Measurements from ENCODE around the gene EYS. TPM values are rescaled to one million over a fixed set of nuclear protein-coding genes. Genes with fewer than 3 reads are reported as not detected.

Gene EYS
- total and polyA plus RNA-seq, 2 experiments from 2014 or later, result 0.04 TPM; not detected in 1

GRCh38 chr6:65719101-65719500 lies 12.1 kb upstream of the EYS start:
- Histone ChIP-seq H3K4me1 (ENCODE audit: insufficient read depth) (no peaks in the 10 kb centered on the region), H3K79me2 (ENCODE audit: insufficient read depth) (no peaks in the 10 kb centered on the region), H4K20me1 (ENCODE audit: insufficient read depth) (no peaks in the 10 kb centered on the region), H3K9me3 (ENCODE audit: low read depth) (no peaks in the 10 kb centered on the region), H3K4me2 (ENCODE audit: unreplicated experiment) (no peak overlapping the region), H3K27ac (no peak overlapping the region), H3K36me3 (ENCODE audit: low read depth) (no peaks in the 10 kb centered on the region), H3K9ac (no peak overlapping the region), H2AFZ (no peak overlapping the region), H3K4me3 (no peak overlapping the region), H3K27me3 (replicated peaks; ENCODE audit: insufficient read depth) (no peaks in the 10 kb centered on the region), H3F3A (ENCODE audit: insufficient read depth) (no peaks in the 10 kb centered on the region), H3K9me2 (ENCODE audit: insufficient read depth) (no peaks in the 10 kb centered on the region)
- no peak for TF ChIP-seq EZH2 (IDR thresholded peaks at IDR 0.05; ENCODE audit: insufficient read depth, poor library complexity, severe bottlenecking)
- TF ChIP-seq EZH2phosphoT487 (IDR thresholded peaks at IDR 0.05; ENCODE audit: insufficient read depth, low read depth), result no peak
- WGBS, 2 experiments (ENCODE audit: low coverage in 1 of 2, low lambda C conversion rate in 2 of 2, missing lambda C conversion rate in 2 of 2), result 10 to 22% methylated on average over 3 of the region's 3 CpGs
- DNase-seq, result no peak
- in situ Hi-C loops (cut with MboI), result no loop called here

- no peak for DNase-seq
- Histone ChIP-seq H3K36me3 (ENCODE audit: low read depth) (no peaks in the 10 kb centered on the region), H3K4me2 (ENCODE audit: unreplicated experiment) (no peak overlapping the region), H3K27me3 (replicated peaks; ENCODE audit: insufficient read depth) (no peaks in the 10 kb centered on the region), H3K9ac (no peak overlapping the region), H3F3A (ENCODE audit: insufficient read depth) (no peaks in the 10 kb centered on the region), H3K9me2 (ENCODE audit: insufficient read depth) (no peaks in the 10 kb centered on the region), H4K20me1 (ENCODE audit: insufficient read depth) (no peaks in the 10 kb centered on the region), H3K9me3 (ENCODE audit: low read depth) (no peaks in the 10 kb centered on the region), H3K27ac (no peak overlapping the region), H3K4me3 (no peak overlapping the region), H3K79me2 (ENCODE audit: insufficient read depth) (no peaks in the 10 kb centered on the region), H2AFZ (no peak overlapping the region), H3K4me1 (ENCODE audit: insufficient read depth) (no peaks in the 10 kb centered on the region)
- TF ChIP-seq EZH2 (IDR thresholded peaks at IDR 0.05; ENCODE audit: insufficient read depth, poor library complexity, severe bottlenecking) (no peak), EZH2phosphoT487 (IDR thresholded peaks at IDR 0.05; ENCODE audit: insufficient read depth, low read depth) (no peak)
- in situ Hi-C loops (cut with MboI), result no loop called here
Observed at GRCh38 chr6:65711531-65711930, 4.5 kb upstream of the EYS start.

- Histone ChIP-seq H3K27me3 (replicated peaks; ENCODE audit: insufficient read depth) (no peaks in the 10 kb centered on the region), H3K9me2 (ENCODE audit: insufficient read depth) (no peaks in the 10 kb centered on the region), H3K9ac (no peak overlapping the region), H3K79me2 (ENCODE audit: insufficient read depth) (no peaks in the 10 kb centered on the region), H4K20me1 (ENCODE audit: insufficient read depth) (no peaks in the 10 kb centered on the region), H3K4me3 (no peak overlapping the region), H3K27ac (no peak overlapping the region), H2AFZ (no peak overlapping the region), H3K4me1 (ENCODE audit: insufficient read depth) (no peaks in the 10 kb centered on the region), H3K9me3 (ENCODE audit: low read depth) (no peaks in the 10 kb centered on the region), H3K36me3 (ENCODE audit: low read depth) (no peaks in the 10 kb centered on the region), H3F3A (ENCODE audit: insufficient read depth) (no peaks in the 10 kb centered on the region), H3K4me2 (ENCODE audit: unreplicated experiment) (no peak overlapping the region)
- TF ChIP-seq EZH2phosphoT487 (IDR thresholded peaks at IDR 0.05; ENCODE audit: insufficient read depth, low read depth) (no peak), EZH2 (IDR thresholded peaks at IDR 0.05; ENCODE audit: insufficient read depth, poor library complexity, severe bottlenecking) (no peak)
- 51 to 60% methylated on average over 5 of the region's 5 CpGs for WGBS, 2 experiments (ENCODE audit: low coverage in 1 of 2, low lambda C conversion rate in 2 of 2, missing lambda C conversion rate in 2 of 2)
- in situ Hi-C loops (cut with MboI), result no loop called here
- DNase-seq, result no peak
Observed at GRCh38 chr6:65709099-65709830, 2.2 kb upstream of the EYS start.

- TF ChIP-seq EZH2phosphoT487 (IDR thresholded peaks at IDR 0.05; ENCODE audit: insufficient read depth, low read depth) (no peak), EZH2 (IDR thresholded peaks at IDR 0.05; ENCODE audit: insufficient read depth, poor library complexity, severe bottlenecking) (no peak)
- H3F3A ChIP-seq (ENCODE audit: insufficient read depth), result no peaks in the 10 kb centered on the region
Observed at GRCh38 chr6:65708162-65708561, 1.1 kb upstream of the EYS start.

More at GRCh38 chr6:65708162-65708561, 1.1 kb upstream of the EYS start:
- Histone ChIP-seq H3K9me2 (ENCODE audit: insufficient read depth) (no peaks in the 10 kb centered on the region), H3K27ac (no peak overlapping the region), H3K9ac (no peak overlapping the region), H3K4me2 (ENCODE audit: unreplicated experiment) (no peak overlapping the region), H3K27me3 (replicated peaks; ENCODE audit: insufficient read depth) (no peaks in the 10 kb centered on the region), H3K9me3 (ENCODE audit: low read depth) (no peaks in the 10 kb centered on the region), H3K79me2 (ENCODE audit: insufficient read depth) (no peaks in the 10 kb centered on the region), H3K36me3 (ENCODE audit: low read depth) (no peaks in the 10 kb centered on the region), H4K20me1 (ENCODE audit: insufficient read depth) (no peaks in the 10 kb centered on the region), H3K4me1 (ENCODE audit: insufficient read depth) (no peaks in the 10 kb centered on the region), H3K4me3 (no peak overlapping the region), H2AFZ (no peak overlapping the region)
- WGBS, 2 experiments (ENCODE audit: low coverage in 1 of 2, low lambda C conversion rate in 2 of 2, missing lambda C conversion rate in 2 of 2), result 81 to 83% methylated on average over 1 of the region's 1 CpG
- in situ Hi-C loops (cut with MboI), result no loop called here
- no peak for DNase-seq

Data from GM23248 (cell line).